GM19328 (cell line): ENCODE measurements around the gene TMF1.

ENCODE experiments used
- ATAC-seq: cut with Tn5 transposase; IDR thresholded peaks from one replicate; pipeline ENCODE4 v1.9.1; 2021; ENCODE audit warnings: mild to moderate bottlenecking, moderate library complexity; ENCODE audit not compliant: unreplicated experiment

TMF1 gene

DNA sequence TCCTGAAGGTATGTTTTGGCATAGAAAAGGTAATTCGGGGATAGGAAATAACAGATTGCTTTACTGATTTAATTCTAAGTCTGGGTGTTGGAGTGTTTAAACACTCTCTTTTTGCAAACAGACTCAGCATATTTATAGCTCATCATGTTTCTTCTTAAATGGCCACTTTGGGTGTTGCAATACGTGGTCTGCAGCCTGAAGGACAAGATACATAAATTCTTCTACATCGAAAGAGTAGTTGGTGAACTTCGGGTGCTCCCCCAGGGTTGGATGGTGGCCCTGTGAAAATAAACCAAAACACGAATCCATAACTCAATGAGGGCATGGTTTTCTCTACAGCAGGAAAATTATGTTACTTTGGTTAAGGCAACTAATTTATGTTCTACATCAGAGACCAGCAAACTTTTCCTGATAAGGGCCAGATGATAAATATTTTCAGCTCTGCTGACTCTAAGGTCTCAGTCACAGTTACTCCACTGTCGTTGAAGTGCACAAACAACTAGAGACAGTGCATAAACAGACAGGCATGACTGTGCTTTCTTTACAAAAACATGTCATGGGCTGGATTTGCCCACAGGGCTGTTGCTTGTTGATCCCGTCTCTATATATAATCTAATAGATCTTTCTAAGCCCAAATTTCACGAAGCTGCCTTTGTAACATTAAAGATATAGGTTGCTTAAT, 74.5 kb downstream of the TMF1 start:
- ATAC-seq = no peak

DNA sequence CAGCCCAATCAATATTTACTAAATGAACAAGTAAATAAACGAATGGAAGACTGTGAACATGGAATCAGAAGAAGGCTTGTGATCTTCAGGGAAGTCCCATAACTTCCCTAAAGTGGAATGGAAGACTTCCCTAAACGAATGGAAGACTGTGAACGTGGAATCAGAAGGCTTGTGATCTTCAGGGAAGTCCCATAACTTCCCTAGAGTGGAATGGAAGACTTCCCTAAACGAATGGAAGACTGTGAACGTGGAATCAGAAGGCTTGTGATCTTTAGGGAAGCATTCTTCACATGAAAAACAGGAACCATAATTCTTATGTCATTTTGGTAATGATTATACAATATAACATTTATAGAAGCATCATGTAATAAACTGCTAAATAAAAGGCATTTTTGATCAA, 77.4 kb downstream of the TMF1 start:
- ATAC-seq = no peak

DNA sequence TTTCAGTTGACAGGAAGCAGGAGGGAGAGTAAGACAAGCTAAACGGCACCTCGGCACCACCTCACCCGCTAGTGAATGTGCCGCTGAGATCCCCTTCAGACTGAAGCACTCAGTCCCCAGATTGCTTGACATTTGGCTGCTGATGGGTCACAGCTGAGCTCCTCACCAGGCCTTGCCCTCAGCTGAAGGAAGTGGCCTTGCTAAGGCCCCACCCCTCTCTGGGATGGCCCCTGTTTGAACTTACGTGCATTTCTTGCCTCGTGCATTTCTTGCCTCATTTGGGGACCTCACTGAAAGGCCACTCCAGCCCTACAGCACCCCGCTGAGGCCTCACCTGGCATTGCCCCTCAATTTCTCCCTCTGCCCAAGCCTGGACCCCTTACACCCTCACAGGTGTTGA, 78.5 kb downstream of the TMF1 start:
- ATAC-seq = no peak

DNA sequence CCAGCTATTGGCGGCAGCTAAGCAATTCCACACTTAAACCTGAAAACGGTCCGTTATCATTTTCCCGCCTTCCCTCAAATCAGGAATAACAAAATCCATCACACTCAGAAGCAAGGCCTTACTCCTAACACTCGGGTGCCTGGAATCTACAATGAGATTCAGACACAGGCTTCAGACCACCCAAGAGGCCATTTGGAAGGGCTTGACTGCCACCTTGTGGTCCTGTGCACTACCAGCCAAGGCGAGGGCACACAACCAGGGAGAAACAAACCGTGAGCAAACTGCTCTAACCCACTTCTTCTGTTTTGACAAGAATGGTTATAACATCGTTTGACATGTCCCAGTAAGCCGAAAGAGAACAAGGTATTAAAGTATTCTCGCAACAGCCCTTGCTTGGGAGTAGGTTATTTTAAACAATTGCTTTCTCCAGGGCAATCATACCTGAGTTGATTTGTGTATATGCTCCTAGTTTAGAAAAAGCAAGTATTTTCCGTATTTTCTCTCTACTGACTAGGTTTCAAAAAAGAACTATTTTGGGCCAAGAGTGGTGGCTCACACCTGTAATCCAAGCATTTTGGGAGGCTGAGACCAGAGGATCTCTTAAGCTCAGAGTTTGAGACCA, 79.7 kb downstream of the TMF1 start:
- no peak for ATAC-seq
